K562 (cell line): ENCODE measurements around the gene SLC20A1. TPM values are rescaled to one million over a fixed set of nuclear protein-coding genes. Genes with fewer than 3 reads are reported as not detected.
A peak's percentile ranks its signal among the peaks of the same experiment; 100 is the strongest.

ENCODE experiments used
- ATF6 ChIP-seq: sonication (generic); formaldehyde crosslinking; IDR thresholded peaks from 2 replicates; pipeline ENCODE4 v1.4.0; 2020; ENCODE audit warnings: mild to moderate bottlenecking, missing genetic modification reagents
- BCL6 ChIP-seq: fragments of 250-450 bp; sonication (Bioruptor Pico); IDR thresholded peaks from 2 replicates; pipeline ENCODE4 v1.4.0; 2020
- BCOR ChIP-seq: fragments of 450-650 bp; IDR thresholded peaks from 2 replicates; pipeline ENCODE4 v1.6.1; 2016
- CGGBP1 ChIP-seq: fragments of 250-450 bp; sonication (Bioruptor Pico); IDR thresholded peaks from 2 replicates; pipeline ENCODE4 v1.9.0; 2021; ENCODE audit warnings: mild to moderate bottlenecking
- GABPB1 ChIP-seq: sonication (generic); formaldehyde crosslinking; IDR thresholded peaks from 2 replicates; pipeline ENCODE4 v1.8.0; 2022; ENCODE audit warnings: mild to moderate bottlenecking, missing genetic modification reagents
- GATAD2B ChIP-seq: fragments of 450-650 bp; IDR thresholded peaks from 2 replicates; pipeline ENCODE4 v1.6.1; 2017; ENCODE audit warnings: mild to moderate bottlenecking, borderline replicate concordance
- GTF2A2 ChIP-seq: IDR thresholded peaks from 2 replicates; pipeline ENCODE4 v1.6.1; 2016; ENCODE audit warnings: mild to moderate bottlenecking, missing genetic modification characterization, missing compliant biosample characterization
- KLF10 ChIP-seq: fragments of 250-450 bp; sonication (Bioruptor Pico); IDR thresholded peaks from 2 replicates; pipeline ENCODE4 v1.6.1; 2021; ENCODE audit warnings: matching md5 sums
- NEUROD1 ChIP-seq: fragments of 150-350 bp; IDR thresholded peaks from 2 replicates; pipeline ENCODE4 v1.6.1; 2014; ENCODE audit warnings: borderline replicate concordance, low read length, low read depth; ENCODE audit not compliant: partially characterized antibody
- RNF219 ChIP-seq: fragments of 250-450 bp; sonication (Bioruptor Pico); IDR thresholded peaks from 2 replicates; pipeline ENCODE4 v1.5.0; 2022; ENCODE audit warnings: mild to moderate bottlenecking
- TBP ChIP-seq: optimal IDR thresholded peaks from 2 replicates; pipeline ENCODE3; 2011; ENCODE audit warnings: low read depth, low read length, improper control_type of control experiment
- polyA plus RNA-seq, 8 experiments: library from polyadenylated mRNA; depleted of rRNA in 4 of 8; stranded (reverse) in 5 of 8; unstranded in 3 of 8; fragments of >200 nt; fragmentation: Nextera tagmentation in 2 of 8; fragmentation: Illumina TruSeq in 1 of 8; extraction: Ambion mirVana in 2 of 8; extraction: Trizol in 1 of 8; gene quantifications; 2 replicates each; pipeline versions ENCODE4 v1.2.1 to v1.2.3, GENCODE V29; 2011 to 2014; ENCODE audit warnings: inconsistent platforms in 1 of 8, missing spikeins in 1 of 8
- total RNA-seq, 7 experiments: library from RNA; depleted of rRNA in 6 of 7; stranded (reverse); fragments of >200 nt in 6 of 7; fragmentation: Illumina TruSeq in 2 of 7; extraction: Trizol in 2 of 7; gene quantifications; 2 replicates each; pipeline versions ENCODE4 v1.2.1 to v1.2.3, GENCODE V29; 2011 to 2021; ENCODE audit warnings: low replicate concordance in 1 of 7
- TF ChIP-seq, protein P1 (sequence below): IDR thresholded peaks from 2 replicates; pipeline ENCODE4 v1.6.1; 2016; ENCODE audit warnings: missing genetic modification characterization, missing compliant biosample characterization
- TF ChIP-seq, protein P2 (sequence below): fragments of 250-450 bp; sonication (Bioruptor Pico); IDR thresholded peaks from 2 replicates; pipeline ENCODE4 v1.6.1; 2021; ENCODE audit warnings: mild to moderate bottlenecking
- TF ChIP-seq, protein P3 (sequence below): fragments of 250-450 bp; sonication (Bioruptor Pico); IDR thresholded peaks from 2 replicates; pipeline ENCODE4 v1.8.0; 2022; ENCODE audit warnings: moderate library complexity, mild to moderate bottlenecking, inconsistent platforms
- TF ChIP-seq, protein P4 (sequence below): fragments of 450-650 bp; IDR thresholded peaks from 2 replicates; pipeline ENCODE4 v1.6.1; 2016; ENCODE audit warnings: missing biosample characterization, missing genetic modification characterization
- TF ChIP-seq, protein P5 (sequence below): fragments of 150-350 bp; IDR thresholded peaks from 2 replicates; pipeline ENCODE4 v1.6.1; 2014; ENCODE audit warnings: low read depth, mild to moderate bottlenecking, low read length, borderline replicate concordance

The SLC20A1 gene
- total and polyA plus RNA-seq, 9 of the 15 experiments (the other 6 are each of a cell fraction or from before 2014, with no cell fraction given): 53.8 to 150 (median 74.7) TPM

DNA sequence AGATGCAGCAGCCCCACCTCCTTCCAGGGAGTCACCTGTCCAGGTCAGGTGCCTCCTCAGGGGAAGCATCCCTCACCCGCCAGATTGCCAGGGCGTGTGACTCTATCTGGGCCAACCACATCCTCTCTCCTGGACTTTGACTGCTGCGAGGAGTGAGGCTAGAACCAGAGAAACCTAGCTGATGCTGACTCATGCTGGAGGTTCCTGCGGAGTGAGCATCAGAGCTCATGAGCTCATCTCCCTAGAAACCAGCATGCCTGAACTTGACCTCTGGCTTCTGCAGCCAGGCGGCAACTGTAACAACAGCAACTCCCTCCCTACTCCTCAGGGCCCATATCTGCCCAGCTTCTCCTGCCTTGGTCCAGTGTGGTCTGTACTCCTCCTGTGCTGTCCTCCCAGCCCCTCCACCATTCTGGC, 46.8 kb downstream of the SLC20A1 start (continued):
- TF ChIP-seq GABPB1 (peak; percentile 32; the same call in 1 of the 2 replicates), BCOR (0 out of 2 replicates have a peak, but pooled peaks have one; percentile 14), RNF219 (CRISPR knock-in tag) (no peak), KLF10 (CRISPR knock-in tag) (no peak), CGGBP1 (CRISPR knock-in tag) (no peak), BCL6 (no peak), GATAD2B (no peak), TBP (peak; percentile 25), ATF6 (no peak), NEUROD1 (peak; percentile 45), GTF2A2 (no peak)
- TF ChIP-seq, protein P1, sequence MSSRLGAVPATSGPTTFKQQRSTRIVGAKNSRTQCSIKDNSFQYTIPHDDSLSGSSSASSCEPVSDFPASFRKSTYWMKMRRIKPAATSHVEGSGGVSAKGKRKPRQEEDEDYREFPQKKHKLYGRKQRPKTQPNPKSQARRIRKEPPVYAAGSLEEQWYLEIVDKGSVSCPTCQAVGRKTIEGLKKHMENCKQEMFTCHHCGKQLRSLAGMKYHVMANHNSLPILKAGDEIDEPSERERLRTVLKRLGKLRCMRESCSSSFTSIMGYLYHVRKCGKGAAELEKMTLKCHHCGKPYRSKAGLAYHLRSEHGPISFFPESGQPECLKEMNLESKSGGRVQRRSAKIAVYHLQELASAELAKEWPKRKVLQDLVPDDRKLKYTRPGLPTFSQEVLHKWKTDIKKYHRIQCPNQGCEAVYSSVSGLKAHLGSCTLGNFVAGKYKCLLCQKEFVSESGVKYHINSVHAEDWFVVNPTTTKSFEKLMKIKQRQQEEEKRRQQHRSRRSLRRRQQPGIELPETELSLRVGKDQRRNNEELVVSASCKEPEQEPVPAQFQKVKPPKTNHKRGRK: no peak
- TF ChIP-seq, protein P2, sequence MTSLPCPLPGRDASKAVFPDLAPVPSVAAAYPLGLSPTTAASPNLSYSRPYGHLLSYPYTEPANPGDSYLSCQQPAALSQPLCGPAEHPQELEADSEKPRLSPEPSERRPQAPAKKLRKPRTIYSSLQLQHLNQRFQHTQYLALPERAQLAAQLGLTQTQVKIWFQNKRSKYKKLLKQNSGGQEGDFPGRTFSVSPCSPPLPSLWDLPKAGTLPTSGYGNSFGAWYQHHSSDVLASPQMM (CRISPR knock-in tag): no peak
- TF ChIP-seq, protein P3, sequence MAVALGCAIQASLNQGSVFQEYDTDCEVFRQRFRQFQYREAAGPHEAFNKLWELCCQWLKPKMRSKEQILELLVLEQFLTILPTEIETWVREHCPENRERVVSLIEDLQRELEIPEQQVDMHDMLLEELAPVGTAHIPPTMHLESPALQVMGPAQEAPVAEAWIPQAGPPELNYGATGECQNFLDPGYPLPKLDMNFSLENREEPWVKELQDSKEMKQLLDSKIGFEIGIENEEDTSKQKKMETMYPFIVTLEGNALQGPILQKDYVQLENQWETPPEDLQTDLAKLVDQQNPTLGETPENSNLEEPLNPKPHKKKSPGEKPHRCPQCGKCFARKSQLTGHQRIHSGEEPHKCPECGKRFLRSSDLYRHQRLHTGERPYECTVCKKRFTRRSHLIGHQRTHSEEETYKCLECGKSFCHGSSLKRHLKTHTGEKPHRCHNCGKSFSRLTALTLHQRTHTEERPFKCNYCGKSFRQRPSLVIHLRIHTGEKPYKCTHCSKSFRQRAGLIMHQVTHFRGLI (CRISPR knock-in tag): no peak
- TF ChIP-seq, protein P4, sequence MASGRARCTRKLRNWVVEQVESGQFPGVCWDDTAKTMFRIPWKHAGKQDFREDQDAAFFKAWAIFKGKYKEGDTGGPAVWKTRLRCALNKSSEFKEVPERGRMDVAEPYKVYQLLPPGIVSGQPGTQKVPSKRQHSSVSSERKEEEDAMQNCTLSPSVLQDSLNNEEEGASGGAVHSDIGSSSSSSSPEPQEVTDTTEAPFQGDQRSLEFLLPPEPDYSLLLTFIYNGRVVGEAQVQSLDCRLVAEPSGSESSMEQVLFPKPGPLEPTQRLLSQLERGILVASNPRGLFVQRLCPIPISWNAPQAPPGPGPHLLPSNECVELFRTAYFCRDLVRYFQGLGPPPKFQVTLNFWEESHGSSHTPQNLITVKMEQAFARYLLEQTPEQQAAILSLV (tag): no peak
- TF ChIP-seq, protein P5, sequence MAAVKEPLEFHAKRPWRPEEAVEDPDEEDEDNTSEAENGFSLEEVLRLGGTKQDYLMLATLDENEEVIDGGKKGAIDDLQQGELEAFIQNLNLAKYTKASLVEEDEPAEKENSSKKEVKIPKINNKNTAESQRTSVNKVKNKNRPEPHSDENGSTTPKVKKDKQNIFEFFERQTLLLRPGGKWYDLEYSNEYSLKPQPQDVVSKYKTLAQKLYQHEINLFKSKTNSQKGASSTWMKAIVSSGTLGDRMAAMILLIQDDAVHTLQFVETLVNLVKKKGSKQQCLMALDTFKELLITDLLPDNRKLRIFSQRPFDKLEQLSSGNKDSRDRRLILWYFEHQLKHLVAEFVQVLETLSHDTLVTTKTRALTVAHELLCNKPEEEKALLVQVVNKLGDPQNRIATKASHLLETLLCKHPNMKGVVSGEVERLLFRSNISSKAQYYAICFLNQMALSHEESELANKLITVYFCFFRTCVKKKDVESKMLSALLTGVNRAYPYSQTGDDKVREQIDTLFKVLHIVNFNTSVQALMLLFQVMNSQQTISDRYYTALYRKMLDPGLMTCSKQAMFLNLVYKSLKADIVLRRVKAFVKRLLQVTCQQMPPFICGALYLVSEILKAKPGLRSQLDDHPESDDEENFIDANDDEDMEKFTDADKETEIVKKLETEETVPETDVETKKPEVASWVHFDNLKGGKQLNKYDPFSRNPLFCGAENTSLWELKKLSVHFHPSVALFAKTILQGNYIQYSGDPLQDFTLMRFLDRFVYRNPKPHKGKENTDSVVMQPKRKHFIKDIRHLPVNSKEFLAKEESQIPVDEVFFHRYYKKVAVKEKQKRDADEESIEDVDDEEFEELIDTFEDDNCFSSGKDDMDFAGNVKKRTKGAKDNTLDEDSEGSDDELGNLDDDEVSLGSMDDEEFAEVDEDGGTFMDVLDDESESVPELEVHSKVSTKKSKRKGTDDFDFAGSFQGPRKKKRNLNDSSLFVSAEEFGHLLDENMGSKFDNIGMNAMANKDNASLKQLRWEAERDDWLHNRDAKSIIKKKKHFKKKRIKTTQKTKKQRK: no peak
